GM12878 (cell line): ENCODE results near the gene FFAR1. TPM values are rescaled to one million over a fixed set of nuclear protein-coding genes. Genes with fewer than 3 reads are reported as not detected.
A peak's percentile ranks its signal among the peaks of the same experiment; 100 is the strongest.

Source experiments
- ATF2 ChIP-seq: IDR thresholded peaks from 2 replicates; pipeline ENCODE4 v1.6.1; 2012; ENCODE audit warnings: low read length, inconsistent platforms
- BCL3 ChIP-seq: IDR thresholded peaks from 2 replicates; pipeline ENCODE4 v1.6.1; 2011; ENCODE audit warnings: borderline replicate concordance, low read depth, mild to moderate bottlenecking, moderate library complexity, low read length; ENCODE audit not compliant: insufficient read depth, poor library complexity, severe bottlenecking
- CEBPZ ChIP-seq: fragments of 150-350 bp; IDR thresholded peaks from 2 replicates; pipeline ENCODE4 v1.6.1; 2016; ENCODE audit warnings: low read depth, low read length
- CHD1 ChIP-seq: IDR thresholded peaks from 2 replicates; pipeline ENCODE4 v1.6.1; 2012; ENCODE audit warnings: low read depth, low read length, improper control_type of control experiment
- CHD4 ChIP-seq: fragments of 200-600 bp; sonication (generic); IDR thresholded peaks from 2 replicates; pipeline ENCODE4 v1.6.1; 2016; ENCODE audit warnings: mild to moderate bottlenecking
- E2F4 ChIP-seq: IDR thresholded peaks from 2 replicates; pipeline ENCODE4 v1.6.1; 2012; ENCODE audit warnings: low read depth, low read length, improper control_type of control experiment
- E2F8 ChIP-seq: fragments of 450-650 bp; IDR thresholded peaks from 2 replicates; pipeline ENCODE4 v1.6.1; 2018; ENCODE audit warnings: mild to moderate bottlenecking, low read depth, moderate library complexity; ENCODE audit not compliant: partially characterized antibody
- EGR1 ChIP-seq, 2 experiments: IDR thresholded peaks; 1 replicate in 1 of 2; 2 replicates in 1 of 2; pipeline ENCODE4 v1.6.1; 2011 to 2012; ENCODE audit warnings: low read depth in 2 of 2, low read length in 2 of 2, borderline replicate concordance in 1 of 2, mild to moderate bottlenecking in 1 of 2, moderate library complexity in 1 of 2
- ETV6 ChIP-seq, 2 experiments: fragments of 450-650 bp in 1 of 2; IDR thresholded peaks in 1 of 2; conservative IDR thresholded peaks in 1 of 2; 2 replicates each; pipeline ENCODE4 v1.6.1; 2014; ENCODE audit warnings: antibody characterized with exemption in 1 of 2, borderline replicate concordance in 1 of 2, low read depth in 1 of 2, mild to moderate bottlenecking in 1 of 2, moderate library complexity in 1 of 2
- IRF4 ChIP-seq: IDR thresholded peaks from 2 replicates; pipeline ENCODE4 v1.6.1; 2011; ENCODE audit warnings: low read depth, low read length
- KAT2A ChIP-seq: conservative IDR thresholded peaks from 2 replicates; pipeline ENCODE4 v1.6.1; 2011; ENCODE audit warnings: low read depth, low read length; ENCODE audit not compliant: control insufficient read depth
- POLR2AphosphoS2 ChIP-seq: IDR thresholded peaks from 2 replicates; pipeline ENCODE4 v1.6.1; 2011; ENCODE audit warnings: low read depth, mild to moderate bottlenecking, low read length, improper control_type of control experiment, moderate library complexity
- RB1 ChIP-seq: fragments of 450-650 bp; formaldehyde crosslinking; IDR thresholded peaks from 2 replicates; pipeline ENCODE4 v1.6.1; 2017; ENCODE audit warnings: mild to moderate bottlenecking, borderline replicate concordance
- ZSCAN29 ChIP-seq: fragments of 450-650 bp; IDR thresholded peaks from 2 replicates; pipeline ENCODE4 v1.6.1; 2017; ENCODE audit warnings: mild to moderate bottlenecking, moderate library complexity
- polyA plus RNA-seq, 11 experiments: library from polyadenylated mRNA; depleted of rRNA in 4 of 11; unstranded in 6 of 11; stranded (reverse) in 5 of 11; fragments of >200 nt; fragmentation: Nextera tagmentation in 4 of 11; fragmentation: Illumina TruSeq in 1 of 11; extraction: Ambion mirVana in 4 of 11; extraction: Trizol in 1 of 11; gene quantifications; 1 replicate in 1 of 11; 2 replicates in 10 of 11; pipeline versions ENCODE4 v1.2.1 to v1.2.3, GENCODE V29; 2011 to 2016; ENCODE audit warnings: inconsistent platforms in 2 of 11, missing spikeins in 2 of 11, low read depth in 1 of 11
- total RNA-seq, 4 experiments: library from RNA; depleted of rRNA in 3 of 4; stranded (reverse); fragments of >200 nt in 3 of 4; fragmentation: Illumina TruSeq in 1 of 4; extraction: Trizol in 1 of 4; gene quantifications; 2 replicates each; pipeline versions ENCODE4 v1.2.1 to v1.2.3, GENCODE V29; 2013 to 2021

Gene FFAR1
- total and polyA plus RNA-seq, 10 of the 15 experiments (the other 5 are each of a cell fraction or from before 2014, with no cell fraction given): 0.05 to 0.62 (median 0.14) TPM; not detected in 2

- TF ChIP-seq E2F8: peak; percentile 30
- no peak for TF ChIP-seq ZSCAN29
- TF ChIP-seq CHD4: no peak
- TF ChIP-seq ETV6 (conservative IDR thresholded peaks at IDR 0.05 in 1 of 2, IDR thresholded peaks at IDR 0.05 in 1 of 2; ENCODE audit: borderline replicate concordance in 1 of 2, low read depth in 1 of 2): peak in 1 of 2 experiments; percentile 57; a peak in 1 of 4 replicates
- no peak for TF ChIP-seq EGR1 (IDR thresholded peaks at IDR 0.05; ENCODE audit: borderline replicate concordance in 1 of 2, low read depth in 2 of 2, low read length in 2 of 2)
- no peak for TF ChIP-seq E2F4
- TF ChIP-seq RB1: peak; percentile 20; the same call in 1 of the 2 replicates
- TF ChIP-seq IRF4: peak; percentile 83
- TF ChIP-seq BCL3: peak; percentile 80
- TF ChIP-seq ATF2: peak; percentile 43; the same call in 1 of the 2 replicates
- no peak for TF ChIP-seq CEBPZ
- TF ChIP-seq POLR2AphosphoS2: peak; percentile 89; the same call in 1 of the 2 replicates
- no peak for TF ChIP-seq KAT2A
- TF ChIP-seq CHD1: no peak
These were observed 1.3 kb upstream of the FFAR1 start (continued) for GRCh38 chr19:35346193-35347052.
